SKM-1 treated with dmso at 0.1 percent for 144 hours (cell line): ENCODE measurements around the gene LMNA.
A peak's percentile ranks its signal among the peaks of the same experiment; 100 is the strongest.
"Not testable (repeated sequence)": the region's sequence is repeated elsewhere in the genome, so short reads cannot be mapped to it uniquely, and the experiment has no call there.

ENCODE experiments used
- DNase-seq: peaks from one replicate; lab custom pipeline; 2025; ENCODE audit not compliant: unreplicated experiment; lab: John Stamatoyannopoulos, UW

The LMNA gene

DNA sequence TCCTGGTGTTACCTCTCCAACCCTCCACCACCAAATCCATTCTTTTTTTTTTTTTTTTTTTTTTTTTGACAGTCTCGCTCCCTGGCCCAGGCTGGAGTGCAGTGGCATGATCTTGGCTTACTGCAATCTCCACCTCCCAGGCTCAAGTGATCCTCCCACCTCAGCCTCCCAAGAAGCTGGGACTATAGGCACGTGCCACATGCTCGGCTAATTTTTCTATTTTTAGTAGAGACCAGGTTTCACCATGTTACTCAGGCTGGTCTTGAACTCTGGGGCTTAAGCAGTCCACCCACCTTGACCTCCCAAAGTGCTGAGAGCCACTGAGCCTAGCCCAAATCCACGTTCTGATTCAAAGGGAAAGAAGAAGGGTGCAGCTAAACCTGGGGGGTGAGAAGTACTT, 6.5 kb downstream of the LMNA start:
- not testable (repeated sequence) for DNase-seq

DNA sequence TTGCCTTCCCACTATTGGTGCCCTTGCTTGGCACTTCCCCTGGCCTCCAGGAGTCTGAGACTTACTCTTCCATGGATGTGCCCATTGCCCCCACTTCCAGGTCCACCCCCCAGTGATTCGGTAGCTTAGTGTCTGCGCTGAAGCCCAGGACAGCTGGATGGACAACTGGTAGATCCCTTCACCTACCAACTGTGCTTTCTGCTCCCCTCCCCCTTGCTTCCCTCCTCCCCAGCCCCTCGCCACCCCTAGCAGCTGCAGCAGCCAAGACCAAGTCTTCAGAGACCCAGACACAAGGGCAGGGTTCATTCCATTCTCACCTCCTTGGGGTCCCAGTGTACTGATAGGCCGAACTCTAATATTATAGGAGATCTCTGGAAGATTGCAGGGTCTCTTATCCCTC, 6.9 kb downstream of the LMNA start:
- no peak for DNase-seq

DNA sequence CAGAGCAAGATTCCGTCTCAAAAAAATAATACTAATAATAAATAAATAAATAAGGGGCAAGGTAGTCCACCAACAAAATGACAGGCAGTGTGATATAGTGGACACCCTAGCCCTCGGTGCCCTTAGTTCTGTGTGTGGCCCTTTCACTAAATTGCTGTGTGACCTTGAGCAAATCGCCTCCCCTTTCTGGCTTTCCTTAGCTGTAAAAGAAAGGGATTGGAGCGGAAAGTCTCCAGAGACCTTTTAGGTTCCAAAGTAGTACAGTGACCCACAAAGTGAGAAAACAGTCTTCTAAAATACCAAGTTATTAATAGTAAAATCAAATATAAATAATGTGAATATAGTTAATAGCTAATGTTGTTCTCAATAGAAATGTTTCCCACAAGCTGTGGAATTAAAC, 7.6 kb downstream of the LMNA start:
- DNase-seq = no peak

DNA sequence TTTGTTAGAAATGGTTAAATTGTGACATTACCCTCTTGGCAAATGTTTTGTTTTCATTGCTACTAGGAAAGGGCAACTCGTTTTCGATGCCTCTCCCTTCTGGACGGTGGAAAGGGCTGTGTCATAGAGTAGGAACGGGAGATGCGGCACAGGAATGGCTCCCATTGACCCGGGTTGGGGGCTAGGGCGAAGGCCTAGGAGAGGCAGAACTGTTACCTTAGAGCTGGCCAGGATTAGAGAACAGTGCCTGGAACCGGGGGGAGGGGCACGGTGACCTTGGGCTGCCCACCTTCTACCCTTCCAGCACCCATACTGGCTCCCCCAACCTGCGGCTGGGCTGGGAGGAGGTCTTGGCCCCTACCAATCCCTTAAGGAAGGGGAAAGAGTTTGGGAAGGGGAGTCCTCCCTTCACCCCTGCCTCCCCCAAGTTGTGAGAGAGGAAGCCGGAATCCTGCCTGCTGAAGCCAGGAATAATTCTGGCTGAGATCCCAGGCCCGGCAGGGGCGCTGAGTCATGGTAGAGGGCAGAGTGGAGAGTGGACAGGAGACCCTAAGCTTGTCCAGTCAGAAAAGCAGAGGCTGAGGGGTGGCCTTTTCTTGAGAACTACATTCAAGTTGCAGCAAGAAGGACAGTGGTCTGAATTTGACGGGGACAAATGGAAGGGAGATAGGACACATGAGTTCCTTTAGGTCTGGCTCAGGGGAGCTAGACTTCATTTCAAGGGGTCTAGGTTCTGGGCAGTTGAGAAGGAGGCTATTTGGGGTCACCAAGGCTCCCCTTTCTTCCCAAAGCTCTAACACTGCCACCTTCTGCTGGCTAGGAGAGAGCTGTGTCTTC, 8.2 kb downstream of the LMNA start:
- no peak for DNase-seq

DNA sequence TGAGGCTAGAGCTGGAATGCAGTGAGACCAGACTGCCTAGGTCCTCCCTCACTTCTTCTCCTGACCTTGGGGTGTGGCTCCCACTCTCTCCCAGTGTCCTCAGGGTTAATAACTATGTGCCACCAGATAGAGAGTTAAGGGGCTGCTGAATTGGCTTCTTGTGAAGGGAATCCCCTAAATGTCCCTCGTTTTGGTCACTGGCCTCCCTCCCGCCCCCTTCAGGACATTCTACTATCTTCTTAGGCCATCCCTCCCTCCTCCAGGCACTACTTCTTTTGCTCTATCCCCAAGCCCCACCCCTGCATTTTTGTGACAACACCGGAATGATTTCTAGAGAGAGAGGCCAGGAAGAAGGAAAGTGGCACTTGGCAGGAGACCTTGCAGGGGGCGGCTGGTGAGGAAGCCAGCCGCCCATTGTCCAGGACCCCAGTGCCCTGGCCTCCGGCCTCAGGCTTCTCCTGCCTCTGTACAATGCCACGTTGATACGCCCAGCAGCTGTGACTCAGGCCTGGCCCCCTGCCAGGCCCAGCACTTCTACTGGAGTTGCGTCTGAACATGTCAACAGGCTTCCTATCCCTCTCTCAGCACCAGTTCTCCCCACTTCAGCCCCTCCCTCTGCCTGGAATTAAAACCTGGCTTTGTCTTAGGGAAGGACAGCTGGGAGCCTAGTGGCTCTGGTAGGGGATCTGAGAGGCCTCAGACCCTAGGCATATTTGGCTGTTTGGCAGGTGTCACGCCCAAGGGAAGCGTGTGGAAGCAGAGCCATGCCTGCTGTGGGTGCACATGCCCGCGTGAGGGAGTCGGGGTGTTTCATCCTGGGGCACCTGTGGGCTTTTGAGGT, 9.1 kb downstream of the LMNA start:
- DNase-seq = peak; percentile 74

DNA sequence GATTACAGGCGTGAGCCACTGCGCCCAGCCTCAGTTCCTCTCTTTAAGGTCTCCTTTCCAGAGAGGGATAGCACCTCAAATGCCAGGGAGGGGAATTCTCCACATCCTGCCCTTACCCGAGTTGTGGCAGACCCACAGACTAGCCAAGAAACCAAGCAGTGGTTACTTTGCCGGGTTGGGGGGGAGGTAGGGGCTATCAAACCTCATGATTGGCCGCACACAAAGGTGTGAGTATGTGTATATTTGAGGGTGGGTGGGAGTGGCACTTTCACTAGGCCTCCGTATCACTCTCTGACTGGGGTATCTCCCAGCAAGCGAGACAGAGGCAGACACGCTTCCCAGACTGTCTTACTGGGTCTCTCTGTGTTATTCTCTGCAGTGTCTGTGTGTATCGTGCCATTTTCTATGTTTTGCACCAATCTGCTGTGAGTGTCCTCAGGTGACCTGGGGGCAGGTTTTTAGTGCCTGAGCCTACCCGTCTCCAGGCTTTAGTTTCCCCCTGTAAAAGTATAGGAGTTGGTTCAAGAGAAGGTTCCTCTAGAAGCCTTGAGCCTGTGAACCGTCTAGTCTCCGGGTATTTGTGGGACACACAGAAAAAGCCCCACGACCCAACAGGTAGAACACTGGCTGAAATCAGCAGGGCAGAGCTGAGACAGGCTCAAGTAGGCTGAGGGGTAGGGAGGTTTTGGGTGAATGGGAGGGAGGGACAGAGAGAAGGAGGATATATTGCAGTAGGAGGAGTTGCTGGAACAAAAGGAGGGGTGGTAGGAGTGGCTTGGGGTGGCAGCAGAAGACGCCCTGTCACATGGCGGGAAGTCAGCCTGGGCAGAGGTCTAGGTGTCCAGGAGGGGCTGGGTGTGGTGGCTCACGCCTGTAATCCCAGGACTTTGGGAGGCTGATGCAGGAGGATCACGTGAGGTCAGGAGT, 10.3 kb downstream of the LMNA start:
- no peak for DNase-seq

DNA sequence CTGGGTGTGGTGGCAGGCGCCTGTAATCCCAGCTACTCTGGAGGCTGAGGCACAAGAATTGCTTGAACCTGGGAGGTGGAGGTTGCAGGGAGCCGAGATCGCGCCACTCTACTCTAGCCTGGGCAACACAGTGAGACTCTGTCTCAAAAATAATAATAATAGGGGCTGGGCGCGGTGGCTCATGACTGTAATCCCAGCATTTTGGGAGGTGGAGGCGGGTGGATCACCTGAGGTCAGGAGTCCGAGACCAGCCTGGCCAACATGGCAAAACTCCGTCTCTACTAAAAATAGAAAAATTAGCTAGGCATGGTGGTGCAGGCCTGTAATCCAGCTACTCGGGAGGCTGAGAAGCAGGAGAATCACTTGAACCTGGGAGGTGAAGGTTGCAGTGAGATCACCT, 11.0 kb downstream of the LMNA start:
- DNase-seq = not testable (repeated sequence)

DNA sequence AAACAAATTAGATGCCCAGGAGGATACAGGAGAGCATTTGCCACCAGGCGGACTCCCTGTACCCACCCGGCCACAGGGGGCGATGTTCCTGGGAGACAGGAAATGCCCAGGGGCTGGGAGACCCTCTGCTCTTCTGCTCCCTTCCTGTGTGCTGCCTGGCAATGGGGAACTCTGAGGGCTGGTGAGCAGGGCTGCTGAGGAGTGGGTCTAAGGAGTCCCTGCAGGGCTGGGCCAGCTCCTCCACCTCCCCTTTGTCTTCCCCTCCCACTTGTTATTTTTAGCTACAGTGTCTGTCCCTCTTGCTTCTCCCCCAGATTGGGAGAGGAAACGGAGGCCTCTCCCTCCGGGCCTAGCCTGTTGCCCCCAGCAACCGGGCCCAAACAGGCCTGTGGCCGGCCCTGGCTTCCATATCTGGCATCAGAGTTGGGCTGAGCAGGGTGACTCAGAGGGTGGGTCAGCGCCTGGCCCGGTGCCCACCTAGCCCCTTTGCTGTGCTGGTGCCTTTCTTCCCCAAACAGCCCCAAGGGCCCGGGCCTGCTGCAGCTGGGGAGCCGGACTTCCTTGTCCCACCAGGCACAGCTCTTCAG, 11.6 kb downstream of the LMNA start:
- peak; percentile 96 for DNase-seq

DNA sequence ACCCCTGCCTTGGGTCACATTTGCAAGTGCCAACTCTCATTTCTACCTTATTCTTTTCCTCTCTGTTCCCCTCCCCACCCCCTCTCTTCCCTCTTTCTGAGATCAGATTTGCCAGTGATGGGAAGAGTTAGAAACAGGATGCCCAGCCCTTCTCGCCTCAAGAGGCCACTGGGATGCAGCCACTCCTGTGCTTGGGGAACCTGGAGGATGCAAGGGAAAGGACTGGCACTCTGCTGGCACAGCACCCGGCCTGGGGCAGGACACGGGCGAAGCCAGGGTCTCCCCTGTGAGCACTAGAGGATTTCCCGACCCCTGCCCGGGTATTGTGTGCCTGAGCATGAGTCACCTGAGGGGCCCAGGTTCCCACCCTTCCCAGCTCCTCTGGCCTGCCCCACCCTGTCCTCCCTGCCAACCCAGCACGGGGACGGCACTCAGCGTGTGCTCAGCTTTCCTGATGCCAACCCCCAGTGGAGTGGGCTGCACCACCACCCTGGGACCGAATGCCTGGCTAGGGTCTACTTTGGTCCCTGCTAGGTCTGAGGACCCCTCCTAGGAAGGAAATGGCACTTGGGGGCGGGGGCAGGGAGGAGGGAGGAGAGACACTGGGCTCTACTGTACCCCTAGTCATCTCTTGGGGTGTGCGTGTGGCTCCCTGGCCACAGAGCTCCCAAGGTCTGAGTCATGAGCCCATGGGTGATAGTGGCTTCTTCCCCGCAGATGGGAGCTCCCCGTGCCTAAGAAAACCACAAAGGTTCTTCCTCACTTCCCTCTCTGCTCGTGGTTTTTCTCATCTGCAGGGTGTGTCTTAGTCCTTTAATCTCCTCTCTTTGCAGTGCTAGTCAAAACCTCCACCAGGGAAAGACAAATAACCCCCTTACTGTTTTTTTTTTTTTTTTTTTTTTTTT, 12.4 kb downstream of the LMNA start:
- peak; percentile 98 for DNase-seq

DNA sequence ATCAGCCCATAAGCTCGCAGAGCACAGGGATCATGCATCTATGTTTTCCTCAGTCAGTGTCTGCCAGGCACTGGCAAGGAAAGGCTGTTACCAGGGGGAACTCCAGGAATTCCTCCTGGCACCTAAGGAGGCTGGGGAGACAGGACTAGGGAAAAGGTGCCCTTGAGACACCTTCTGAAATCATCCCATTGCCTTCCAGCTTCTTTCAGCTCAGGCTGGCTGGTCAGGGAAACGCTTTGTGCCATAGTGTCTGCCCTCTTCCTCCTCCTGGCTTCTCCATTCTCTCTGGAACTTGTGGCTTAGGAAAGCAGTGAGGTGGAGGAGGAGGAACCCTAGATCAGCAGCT, 13.8 kb downstream of the LMNA start:
- no peak for DNase-seq

DNA sequence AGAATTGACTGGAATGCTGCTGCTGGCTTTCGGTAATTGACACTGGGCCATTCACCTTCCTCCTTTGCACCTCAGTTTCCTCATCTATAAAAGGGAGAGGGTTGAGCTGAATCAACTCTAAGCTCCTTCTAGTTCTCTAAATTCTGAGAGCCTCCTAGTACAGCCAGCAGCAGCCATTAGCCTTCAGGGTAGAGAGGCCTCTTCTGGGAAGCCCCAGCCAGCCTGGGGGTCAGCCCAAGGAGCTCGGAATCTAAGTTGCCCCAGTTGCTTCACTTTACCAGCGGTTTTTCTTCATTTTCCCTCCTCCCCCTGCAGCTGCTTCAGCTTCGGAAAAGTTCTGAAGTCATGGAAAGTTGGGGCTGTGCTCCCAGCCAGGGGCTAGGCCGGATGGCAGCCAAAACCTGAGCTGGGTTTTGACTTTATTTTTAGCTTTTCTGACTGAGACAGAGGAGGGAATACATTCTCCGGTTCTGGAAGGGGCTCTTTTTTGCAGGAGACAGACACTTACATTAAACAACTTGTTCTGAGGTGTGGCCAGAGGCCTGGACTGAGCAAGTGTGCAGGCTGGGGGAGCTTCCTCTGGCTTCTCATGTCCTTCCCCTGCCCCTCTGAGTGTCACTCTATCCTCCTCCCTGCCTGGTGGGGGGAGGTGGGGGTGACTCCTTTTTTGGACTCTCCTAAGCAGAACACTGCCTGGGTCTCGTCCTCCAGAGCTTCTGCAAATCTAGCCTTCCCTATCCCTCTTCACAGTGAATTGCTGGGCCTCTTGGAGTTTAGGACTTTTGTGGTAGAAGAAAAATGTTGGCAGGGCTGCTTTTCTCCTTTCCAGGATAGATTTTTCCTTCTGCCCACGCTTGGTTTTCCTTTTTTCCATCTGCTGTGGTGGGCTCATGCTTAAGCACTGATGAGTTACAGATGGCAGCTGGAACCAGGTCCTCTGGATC, 14.4 kb downstream of the LMNA start:
- peak; percentile 56 for DNase-seq

DNA sequence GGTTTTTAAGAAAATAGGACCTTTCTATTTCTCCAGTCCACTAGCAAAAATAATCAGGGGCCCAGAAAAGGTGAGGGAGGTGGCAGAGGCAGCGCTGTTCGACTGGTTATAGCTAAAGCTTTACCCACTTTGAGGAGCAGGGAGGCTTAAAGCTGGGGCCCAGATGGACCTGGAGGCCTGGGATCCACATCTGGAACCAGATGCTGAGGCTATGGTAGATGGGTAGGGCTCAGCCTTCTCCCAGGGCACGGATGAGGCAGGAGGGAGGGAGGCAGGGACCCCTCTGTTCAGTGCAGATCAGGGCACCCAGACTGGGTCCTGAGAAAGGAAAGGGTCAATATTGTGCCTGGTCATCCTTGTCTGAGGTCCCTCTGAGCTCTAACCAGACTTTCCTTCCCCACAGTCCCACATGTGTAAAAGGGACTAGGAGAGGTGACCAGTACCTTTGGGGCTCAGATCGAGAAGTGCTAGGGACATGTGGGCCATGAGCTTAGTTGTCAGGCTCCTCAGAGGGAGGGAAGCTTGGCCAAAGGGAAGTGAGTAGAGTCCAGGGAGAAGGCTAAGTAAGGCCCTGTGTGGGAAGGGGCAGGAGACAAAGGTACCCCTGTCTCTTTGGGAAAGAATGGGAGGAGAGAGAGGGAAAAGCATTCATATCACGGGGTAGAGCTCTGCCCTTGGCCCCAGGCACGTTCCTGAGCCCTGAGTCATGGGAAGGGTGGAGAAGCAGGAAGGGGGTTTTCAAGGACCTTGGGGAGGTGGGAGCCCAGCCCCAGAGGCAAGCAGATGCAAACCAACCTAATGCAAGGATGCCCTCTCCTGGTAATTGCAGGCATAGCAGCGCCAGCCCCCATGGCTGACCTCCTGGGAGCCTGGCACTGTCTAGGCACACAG, 15.4 kb downstream of the LMNA start:
- peak; percentile 64 for DNase-seq

DNA sequence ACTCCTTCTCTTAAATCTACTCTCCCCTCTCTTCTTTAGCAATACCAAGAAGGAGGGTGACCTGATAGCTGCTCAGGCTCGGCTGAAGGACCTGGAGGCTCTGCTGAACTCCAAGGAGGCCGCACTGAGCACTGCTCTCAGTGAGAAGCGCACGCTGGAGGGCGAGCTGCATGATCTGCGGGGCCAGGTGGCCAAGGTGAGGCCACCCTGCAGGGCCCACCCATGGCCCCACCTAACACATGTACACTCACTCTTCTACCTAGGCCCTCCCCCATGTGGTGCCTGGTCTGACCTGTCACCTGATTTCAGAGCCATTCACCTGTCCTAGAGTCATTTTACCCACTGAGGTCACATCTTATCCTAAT, 16.0 kb downstream of the LMNA start:
- DNase-seq = no peak

DNA sequence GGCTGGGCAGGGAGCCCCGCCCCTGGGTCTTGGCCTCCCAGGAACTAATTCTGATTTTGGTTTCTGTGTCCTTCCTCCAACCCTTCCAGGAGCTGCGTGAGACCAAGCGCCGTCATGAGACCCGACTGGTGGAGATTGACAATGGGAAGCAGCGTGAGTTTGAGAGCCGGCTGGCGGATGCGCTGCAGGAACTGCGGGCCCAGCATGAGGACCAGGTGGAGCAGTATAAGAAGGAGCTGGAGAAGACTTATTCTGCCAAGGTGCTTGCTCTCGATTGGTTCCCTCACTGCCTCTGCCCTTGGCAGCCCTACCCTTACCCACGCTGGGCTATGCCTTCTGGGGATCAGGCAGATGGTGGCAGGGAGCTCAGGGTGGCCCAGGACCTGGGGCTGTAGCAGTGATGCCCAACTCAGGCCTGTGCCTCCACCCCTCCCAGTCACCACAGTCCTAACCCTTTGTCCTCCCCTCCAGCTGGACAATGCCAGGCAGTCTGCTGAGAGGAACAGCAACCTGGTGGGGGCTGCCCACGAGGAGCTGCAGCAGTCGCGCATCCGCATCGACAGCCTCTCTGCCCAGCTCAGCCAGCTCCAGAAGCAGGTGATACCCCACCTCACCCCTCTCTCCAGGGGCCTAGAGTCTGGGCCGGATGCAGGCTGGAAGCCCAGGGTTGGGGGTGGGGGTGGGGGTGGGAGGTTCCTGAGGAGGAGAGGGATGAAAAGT, 20.4 kb downstream of the LMNA start:
- DNase-seq = no peak

DNA sequence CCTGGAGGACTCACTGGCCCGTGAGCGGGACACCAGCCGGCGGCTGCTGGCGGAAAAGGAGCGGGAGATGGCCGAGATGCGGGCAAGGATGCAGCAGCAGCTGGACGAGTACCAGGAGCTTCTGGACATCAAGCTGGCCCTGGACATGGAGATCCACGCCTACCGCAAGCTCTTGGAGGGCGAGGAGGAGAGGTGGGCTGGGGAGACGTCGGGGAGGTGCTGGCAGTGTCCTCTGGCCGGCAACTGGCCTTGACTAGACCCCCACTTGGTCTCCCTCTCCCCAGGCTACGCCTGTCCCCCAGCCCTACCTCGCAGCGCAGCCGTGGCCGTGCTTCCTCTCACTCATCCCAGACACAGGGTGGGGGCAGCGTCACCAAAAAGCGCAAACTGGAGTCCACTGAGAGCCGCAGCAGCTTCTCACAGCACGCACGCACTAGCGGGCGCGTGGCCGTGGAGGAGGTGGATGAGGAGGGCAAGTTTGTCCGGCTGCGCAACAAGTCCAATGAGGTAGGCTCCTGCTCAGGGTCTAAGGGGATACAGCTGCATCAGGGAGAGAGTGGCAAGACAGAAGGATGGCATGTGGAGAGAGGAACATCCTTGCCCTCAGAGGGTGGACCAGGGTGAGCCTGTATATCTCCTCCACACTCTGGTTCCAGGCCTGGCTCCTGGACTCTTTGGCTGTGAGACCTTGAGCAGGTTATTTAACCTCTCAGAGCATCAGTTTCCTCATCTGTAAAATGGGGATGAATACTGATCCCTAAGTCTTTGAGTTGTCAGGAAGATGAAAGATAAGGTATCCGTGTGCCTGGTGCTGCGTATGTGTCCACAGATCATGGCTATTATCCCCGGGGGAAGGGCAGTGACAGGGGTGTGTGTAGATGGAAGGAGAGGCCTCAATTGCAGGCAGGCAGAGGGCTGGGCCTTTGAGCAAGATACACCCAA, 21.7 kb downstream of the LMNA start:
- no peak for DNase-seq

DNA sequence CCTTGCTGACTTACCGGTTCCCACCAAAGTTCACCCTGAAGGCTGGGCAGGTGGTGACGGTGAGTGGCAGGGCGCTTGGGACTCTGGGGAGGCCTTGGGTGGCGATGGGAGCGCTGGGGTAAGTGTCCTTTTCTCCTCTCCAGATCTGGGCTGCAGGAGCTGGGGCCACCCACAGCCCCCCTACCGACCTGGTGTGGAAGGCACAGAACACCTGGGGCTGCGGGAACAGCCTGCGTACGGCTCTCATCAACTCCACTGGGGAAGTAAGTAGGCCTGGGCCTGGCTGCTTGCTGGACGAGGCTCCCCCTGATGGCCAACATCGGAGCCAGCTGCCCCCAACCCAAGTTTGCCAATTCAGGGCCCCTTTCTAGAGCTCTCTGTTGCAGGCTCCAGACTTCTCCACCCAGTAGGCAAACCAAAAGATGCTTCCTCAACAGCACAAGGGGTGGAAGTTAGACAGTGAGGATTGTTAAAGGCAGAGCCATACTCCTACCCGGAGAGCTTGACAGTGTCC, 22.5 kb downstream of the LMNA start:
- DNase-seq = no peak
